GM12873 (cell line): ENCODE data around the gene GPT2.

ENCODE experiments used
- TF ChIP-seq, protein P1 (sequence below): IDR thresholded peaks from 2 replicates; pipeline ENCODE4 v1.5.1; 2012; ENCODE audit warnings: low read depth, mild to moderate bottlenecking, moderate library complexity, low read length, control low read depth; ENCODE audit not compliant: insufficient read depth; ENCODE audit errors: missing control alignments

Gene GPT2

DNA sequence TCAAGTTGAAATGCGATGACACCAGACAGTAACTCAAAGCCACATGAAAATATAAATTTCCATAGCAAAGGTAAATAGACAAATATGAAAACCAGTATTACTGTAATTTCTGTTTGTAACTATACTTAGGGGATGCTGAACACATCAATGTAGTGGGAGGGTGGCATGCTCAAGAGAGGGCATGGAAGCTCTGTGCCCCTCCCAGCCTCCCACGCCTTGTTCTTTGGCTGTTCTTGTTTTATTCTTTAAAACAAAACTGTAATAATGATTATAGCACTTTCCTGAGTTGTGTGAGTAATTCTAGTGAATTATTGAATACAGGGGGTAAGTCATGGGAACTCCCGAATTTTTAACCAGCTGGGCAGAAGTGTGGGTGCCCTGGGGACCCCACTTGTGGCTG, 11.0 kb upstream of the GPT2 start:
- TF ChIP-seq, protein P1, sequence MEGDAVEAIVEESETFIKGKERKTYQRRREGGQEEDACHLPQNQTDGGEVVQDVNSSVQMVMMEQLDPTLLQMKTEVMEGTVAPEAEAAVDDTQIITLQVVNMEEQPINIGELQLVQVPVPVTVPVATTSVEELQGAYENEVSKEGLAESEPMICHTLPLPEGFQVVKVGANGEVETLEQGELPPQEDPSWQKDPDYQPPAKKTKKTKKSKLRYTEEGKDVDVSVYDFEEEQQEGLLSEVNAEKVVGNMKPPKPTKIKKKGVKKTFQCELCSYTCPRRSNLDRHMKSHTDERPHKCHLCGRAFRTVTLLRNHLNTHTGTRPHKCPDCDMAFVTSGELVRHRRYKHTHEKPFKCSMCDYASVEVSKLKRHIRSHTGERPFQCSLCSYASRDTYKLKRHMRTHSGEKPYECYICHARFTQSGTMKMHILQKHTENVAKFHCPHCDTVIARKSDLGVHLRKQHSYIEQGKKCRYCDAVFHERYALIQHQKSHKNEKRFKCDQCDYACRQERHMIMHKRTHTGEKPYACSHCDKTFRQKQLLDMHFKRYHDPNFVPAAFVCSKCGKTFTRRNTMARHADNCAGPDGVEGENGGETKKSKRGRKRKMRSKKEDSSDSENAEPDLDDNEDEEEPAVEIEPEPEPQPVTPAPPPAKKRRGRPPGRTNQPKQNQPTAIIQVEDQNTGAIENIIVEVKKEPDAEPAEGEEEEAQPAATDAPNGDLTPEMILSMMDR: no peak

DNA sequence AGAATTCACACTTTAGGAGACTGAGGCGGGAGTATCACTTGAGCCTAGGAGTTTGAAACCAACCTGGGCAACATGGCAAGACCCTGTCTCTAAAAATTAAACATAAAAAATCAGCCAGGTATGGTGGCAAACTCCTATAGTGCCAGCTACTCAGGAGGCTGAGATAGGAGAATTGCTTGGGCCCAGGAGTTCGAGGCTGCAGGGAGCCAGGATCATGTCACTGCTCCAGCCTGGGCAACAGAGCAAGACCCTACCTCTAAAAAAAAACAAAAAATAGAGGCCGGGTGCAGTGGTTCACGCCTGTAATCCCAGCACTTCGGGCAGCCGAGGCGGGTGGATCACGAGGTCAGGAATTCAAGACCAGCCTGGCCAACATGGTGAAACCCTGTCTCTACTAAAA, 8.9 kb upstream of the GPT2 start:
- TF ChIP-seq, protein P1: no peak

DNA sequence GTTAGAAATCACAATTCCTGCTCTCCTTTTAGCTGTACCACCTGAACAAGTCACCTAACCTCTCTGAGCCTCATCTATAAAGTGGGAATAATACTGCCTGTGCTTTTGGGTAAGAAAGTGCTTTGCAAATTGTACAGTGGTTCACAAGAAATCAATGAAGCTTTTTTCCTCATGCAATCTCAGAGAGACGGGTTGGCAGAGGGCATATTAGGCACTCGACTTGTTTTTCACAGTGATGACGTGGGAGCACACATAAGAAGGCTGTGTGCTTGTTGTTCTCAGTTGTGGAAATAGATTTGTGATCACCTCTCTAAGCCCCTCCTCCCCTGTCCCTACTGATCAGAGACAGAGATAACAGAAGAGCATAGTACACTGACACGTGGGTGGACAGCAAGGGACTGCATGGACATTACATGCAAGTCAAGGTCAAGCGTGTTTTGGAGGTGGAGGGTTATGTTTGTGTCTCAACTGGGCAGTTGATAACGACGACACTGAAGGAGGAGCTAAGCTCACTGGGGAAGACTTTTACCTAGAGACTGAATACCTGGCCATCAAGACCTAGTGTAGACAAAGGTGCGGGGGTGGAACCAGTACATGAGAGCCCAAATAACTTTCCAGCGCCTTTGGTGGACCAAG, 1.7 kb upstream of the GPT2 start:
- TF ChIP-seq, protein P1: no peak

DNA sequence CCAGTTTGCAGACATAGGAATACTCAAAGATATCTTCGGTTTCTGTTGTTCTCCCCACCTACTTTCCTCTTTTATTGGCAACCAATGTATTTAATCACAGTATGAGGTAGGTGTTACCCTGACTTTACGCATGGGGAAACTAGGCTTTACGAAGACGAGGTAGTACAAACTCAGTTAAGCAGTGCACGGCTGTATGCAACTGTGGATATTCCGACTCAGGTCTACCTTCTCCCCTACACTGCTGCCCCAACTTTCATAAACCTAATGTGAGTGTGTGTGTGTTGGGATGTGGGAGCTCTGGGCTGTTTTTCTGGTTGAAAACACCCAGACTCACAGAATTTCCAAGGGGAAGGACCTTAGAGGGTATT, 1.2 kb upstream of the GPT2 start:
- TF ChIP-seq, protein P1: no peak

DNA sequence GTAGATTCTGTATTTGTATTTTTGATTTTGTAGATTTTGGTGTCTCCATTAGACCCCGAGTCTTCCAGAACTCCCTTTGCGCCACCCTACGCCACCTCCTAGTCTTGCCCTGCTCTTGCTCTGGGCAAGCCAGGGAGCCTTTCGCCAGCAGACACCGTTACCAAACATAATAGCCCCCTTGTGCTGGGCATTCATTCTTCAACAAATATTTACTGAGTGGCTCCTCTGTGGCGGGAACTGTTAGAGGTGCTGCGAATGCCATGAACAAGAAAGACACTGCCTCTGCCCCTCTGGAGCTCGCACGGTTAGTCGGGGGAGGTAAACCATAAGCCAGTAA, 841 bp upstream of the GPT2 start:
- TF ChIP-seq, protein P1: no peak

DNA sequence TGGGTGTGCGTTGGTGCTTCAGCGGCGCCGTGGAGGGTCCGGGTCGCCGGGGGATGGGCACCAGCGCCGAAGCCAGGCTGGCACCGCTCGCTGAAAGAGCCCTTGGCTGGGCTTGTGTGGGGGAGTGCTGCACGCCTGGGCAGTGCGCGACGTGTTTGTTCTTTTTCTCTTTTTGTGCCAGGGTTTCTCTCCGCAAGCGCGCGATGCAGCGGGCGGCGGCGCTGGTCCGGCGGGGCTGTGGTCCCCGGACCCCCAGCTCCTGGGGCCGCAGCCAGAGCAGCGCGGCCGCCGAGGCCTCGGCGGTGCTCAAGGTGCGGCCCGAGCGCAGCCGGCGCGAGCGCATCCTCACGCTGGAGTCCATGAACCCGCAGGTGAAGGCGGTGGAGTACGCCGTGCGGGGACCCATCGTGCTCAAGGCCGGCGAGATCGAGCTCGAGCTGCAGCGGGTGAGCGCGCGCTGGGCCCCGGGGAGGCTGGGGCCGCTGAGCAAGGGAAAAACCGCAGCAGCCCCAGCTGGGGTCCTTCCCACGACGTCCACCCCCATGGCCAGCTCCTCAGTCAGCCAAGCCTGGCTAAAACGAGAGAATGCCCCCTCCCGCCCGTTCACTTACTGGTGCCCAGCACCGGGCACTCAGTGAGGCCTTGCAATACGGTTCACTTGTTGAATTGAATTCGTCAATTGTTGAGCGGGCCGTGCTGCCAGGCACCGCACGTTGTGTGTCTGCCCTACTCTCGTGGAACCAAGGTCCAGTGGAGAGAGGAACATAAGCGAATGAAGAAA, 541 bp downstream of the GPT2 start:
- TF ChIP-seq, protein P1: no peak

DNA sequence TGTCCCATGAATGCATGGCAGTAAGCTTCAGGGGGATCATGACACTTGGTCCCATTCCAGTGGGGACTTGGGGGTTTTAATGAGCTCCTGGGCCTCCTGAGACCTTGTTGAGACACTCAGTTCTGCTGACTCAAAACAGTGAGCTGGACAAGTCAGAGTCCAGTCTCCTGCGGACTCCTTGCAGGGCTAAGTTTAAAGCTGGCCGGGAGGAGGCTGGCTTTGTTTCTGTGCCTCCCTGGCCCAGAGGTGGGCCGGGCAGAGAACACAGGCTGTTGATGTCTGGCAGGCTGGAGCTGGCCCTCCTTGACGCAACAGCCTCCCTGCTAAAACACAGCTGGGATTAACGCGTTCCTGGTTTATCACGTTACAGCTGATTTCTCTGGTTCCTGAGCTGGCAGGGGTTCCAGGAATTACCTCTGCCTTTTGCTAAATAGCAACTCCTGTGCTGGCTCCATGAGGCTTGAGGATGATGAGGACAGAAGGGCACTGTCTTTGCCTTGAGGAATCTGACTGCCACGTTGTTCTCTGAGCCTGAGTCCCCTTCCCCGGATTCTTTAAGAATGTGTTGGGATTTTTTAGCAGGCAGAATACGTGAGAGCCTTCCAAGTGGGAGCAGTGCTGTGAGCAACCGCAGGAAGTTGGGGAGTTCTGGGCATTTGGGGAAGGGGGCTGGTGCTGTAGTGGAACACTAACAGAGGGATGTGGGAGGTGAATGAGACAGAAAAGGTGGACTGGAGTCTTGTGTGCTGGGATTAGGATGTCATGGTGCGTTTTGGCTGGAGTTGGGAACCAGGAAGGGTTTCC, 2.0 kb downstream of the GPT2 start:
- TF ChIP-seq, protein P1: no peak
